Measurements from ENCODE around the gene PCDHB15.

PCDHB15 gene

DNA sequence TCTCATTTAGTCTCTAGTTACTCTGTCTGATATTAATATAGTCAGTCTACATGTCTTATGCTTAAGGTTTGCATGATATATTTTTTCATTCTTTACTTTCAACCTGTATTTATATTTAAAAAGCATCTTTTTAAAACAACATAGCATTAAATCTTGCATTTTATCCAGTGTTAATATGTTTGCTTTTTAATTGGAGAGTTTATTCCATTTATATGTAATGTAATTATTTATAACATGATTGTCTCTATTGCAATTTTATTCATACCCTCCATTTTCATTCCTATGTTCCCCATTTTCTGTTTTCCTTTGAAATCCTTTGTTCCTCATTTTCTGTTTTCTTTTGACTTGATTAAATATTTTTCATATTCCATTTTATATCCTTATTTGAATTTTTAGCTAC is 13.3 kb downstream of the PCDHB15 start:
- Histone ChIP-seq H3K4me3 (ENCODE audit: low read depth, low read length) (no peak overlapping the region), H3K9ac (ENCODE audit: low read depth, low read length) (no peak overlapping the region), H3K27ac (ENCODE audit: low read depth, low read length) (no peak overlapping the region), H3K27me3 (ENCODE audit: control insufficient read depth, insufficient read depth, low read length) (no peaks in the 10 kb centered on the region), H3K36me3 (ENCODE audit: control insufficient read depth, insufficient read depth, low read length) (no peaks in the 10 kb centered on the region), H3K9me3 (ENCODE audit: control insufficient read depth, insufficient read depth, low read length) (peaks cover 89% of the 10 kb centered on the region), H3K4me1 (ENCODE audit: control insufficient read depth, insufficient read depth, low read length) (no peaks in the 10 kb centered on the region)

DNA sequence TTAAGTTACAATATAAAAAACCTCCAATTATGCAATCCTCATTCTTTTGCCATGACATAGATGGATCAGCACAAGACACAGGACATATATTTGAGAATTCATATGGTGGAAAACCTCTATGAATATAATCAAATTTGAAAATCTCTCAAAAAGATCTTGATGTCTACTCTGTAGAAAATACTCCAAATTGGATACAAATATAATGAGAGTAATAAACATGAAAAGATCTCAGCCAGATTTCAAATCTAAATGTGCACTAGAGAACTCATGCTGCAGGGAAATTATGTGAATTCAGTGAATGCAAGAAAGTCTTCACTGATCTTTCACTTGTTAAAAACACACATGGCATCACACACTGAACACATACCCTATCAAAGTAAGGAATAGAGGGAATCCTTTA is 13.8 kb downstream of the PCDHB15 start:
- Histone ChIP-seq H3K9me3 (ENCODE audit: control insufficient read depth, insufficient read depth, low read length) (peaks cover 89% of the 10 kb centered on the region), H3K4me3 (ENCODE audit: low read depth, low read length) (no peak overlapping the region), H3K27ac (ENCODE audit: low read depth, low read length) (no peak overlapping the region), H3K9ac (ENCODE audit: low read depth, low read length) (no peak overlapping the region), H3K4me1 (ENCODE audit: control insufficient read depth, insufficient read depth, low read length) (no peaks in the 10 kb centered on the region), H3K36me3 (ENCODE audit: control insufficient read depth, insufficient read depth, low read length) (no peaks in the 10 kb centered on the region), H3K27me3 (ENCODE audit: control insufficient read depth, insufficient read depth, low read length) (no peaks in the 10 kb centered on the region)

DNA sequence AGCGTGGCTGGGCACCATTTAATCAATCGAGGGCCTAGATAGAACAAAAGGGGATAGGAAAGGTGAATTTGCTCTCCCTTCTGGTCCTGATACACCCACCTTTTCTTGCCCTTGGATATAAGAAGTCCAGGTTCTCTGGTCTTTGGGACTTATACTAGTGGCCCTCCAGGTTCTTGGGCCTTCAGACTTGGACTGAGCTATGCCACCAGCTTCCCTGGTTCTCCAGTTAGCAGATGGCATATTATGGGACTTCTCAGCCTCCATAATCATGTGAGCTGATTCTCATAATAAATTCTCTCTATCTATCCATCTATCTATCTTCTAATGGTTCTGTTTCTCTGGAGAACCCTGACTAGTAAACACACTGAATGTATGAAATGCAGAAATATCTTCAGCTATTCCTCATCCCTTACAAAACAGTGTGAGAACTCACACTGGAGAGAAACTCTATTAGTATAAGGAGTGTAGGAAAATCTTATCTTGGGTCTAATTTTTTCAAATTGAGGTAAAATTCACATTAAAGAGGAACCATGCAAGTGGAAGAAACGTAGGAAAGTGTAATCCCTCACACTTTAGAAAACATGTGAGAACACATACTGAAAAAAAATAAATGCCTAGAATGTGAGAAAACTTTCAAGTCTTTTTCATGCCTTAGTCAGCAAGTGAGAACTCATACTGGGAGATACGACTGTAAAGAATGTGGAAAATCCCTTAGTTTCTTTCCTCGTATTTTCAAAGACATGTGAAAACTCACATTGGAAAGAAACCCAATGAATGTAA is 15.5 kb downstream of the PCDHB15 start:
- H3K4me1 ChIP-seq (ENCODE audit: control insufficient read depth, insufficient read depth, low read length): no peaks in the 10 kb centered on the region
- H3K4me3 ChIP-seq (ENCODE audit: low read depth, low read length): no peak overlapping the region
- no peaks in the 10 kb centered on the region for H3K36me3 ChIP-seq (ENCODE audit: control insufficient read depth, insufficient read depth, low read length)
- H3K9me3 ChIP-seq (ENCODE audit: control insufficient read depth, insufficient read depth, low read length): peaks cover 85% of the 10 kb centered on the region
- no peak overlapping the region for H3K27ac ChIP-seq (ENCODE audit: low read depth, low read length)
- no peaks in the 10 kb centered on the region for H3K27me3 ChIP-seq (ENCODE audit: control insufficient read depth, insufficient read depth, low read length)
- no peak overlapping the region for H3K9ac ChIP-seq (ENCODE audit: low read depth, low read length)

DNA sequence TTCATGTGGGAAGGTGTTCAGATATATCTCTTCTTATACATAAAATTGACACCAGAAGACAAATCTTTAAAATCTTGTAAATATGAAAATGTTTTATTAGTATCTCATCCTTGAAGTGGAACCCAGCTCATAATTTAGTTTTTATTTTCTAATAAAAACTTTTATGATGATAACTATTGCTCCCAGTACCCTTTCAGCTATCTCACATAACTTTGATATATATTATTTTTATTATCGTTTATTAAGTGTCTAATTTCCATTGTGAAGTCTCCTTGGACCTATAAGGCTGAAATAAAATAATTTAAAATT is 16.0 kb downstream of the PCDHB15 start:
- no peak overlapping the region for H3K9ac ChIP-seq (ENCODE audit: low read depth, low read length)
- no peaks in the 10 kb centered on the region for H3K4me1 ChIP-seq (ENCODE audit: control insufficient read depth, insufficient read depth, low read length)
- H3K9me3 ChIP-seq (ENCODE audit: control insufficient read depth, insufficient read depth, low read length): peaks cover 86% of the 10 kb centered on the region
- H3K4me3 ChIP-seq (ENCODE audit: low read depth, low read length): no peak overlapping the region
- no peaks in the 10 kb centered on the region for H3K27me3 ChIP-seq (ENCODE audit: control insufficient read depth, insufficient read depth, low read length)
- no peaks in the 10 kb centered on the region for H3K36me3 ChIP-seq (ENCODE audit: control insufficient read depth, insufficient read depth, low read length)
- no peak overlapping the region for H3K27ac ChIP-seq (ENCODE audit: low read depth, low read length)

DNA sequence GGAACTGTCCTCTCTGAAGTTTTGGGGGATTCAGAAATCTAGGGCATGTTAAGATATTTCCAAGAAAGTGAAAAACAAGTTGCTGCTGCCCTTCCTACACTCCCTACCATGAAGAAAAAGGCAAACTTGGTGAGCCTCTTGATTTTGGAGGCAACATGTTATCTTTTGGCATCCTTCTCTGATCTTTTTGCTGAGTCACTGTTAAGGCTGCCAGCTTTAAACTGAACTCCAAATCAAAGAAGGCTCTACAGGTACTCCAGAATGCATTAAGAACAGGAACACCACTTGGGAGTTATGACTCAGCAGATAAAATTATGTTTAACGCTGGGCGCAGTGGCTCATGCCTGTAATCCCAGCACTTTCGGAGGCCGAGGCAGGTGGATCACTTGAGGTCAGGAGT is 24.0 kb downstream of the PCDHB15 start:
- Histone ChIP-seq H3K9me3 (ENCODE audit: control insufficient read depth, insufficient read depth, low read length) (peaks cover 80% of the 10 kb centered on the region), H3K9ac (ENCODE audit: low read depth, low read length) (no peak overlapping the region), H3K27ac (ENCODE audit: low read depth, low read length) (no peak overlapping the region), H3K4me3 (ENCODE audit: low read depth, low read length) (no peak overlapping the region), H3K36me3 (ENCODE audit: control insufficient read depth, insufficient read depth, low read length) (no peaks in the 10 kb centered on the region), H3K27me3 (ENCODE audit: control insufficient read depth, insufficient read depth, low read length) (no peaks in the 10 kb centered on the region), H3K4me1 (ENCODE audit: control insufficient read depth, insufficient read depth, low read length) (no peaks in the 10 kb centered on the region)

DNA sequence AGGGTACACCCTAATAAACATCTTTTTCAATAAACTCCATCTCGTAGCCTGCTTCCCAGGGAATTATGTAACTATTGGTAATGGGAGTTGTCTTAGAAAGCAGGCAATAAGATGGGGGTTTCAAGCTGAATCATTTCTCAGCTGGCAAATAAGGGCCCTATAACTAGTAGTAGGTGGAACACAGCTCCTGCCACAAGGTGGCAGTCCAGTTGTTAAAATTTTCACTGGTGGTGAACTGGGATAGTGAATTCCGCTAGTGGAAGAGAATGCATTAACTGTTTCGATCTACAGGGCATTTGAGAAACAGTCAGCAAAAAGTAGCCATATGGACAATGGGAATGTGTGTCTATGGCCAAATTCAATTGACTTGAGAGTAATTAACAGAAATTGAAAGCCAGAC is 27.7 kb downstream of the PCDHB15 start:
- no peaks in the 10 kb centered on the region for H3K27me3 ChIP-seq (ENCODE audit: control insufficient read depth, insufficient read depth, low read length)
- H3K4me1 ChIP-seq (ENCODE audit: control insufficient read depth, insufficient read depth, low read length): no peaks in the 10 kb centered on the region
- no peak overlapping the region for H3K9ac ChIP-seq (ENCODE audit: low read depth, low read length)
- H3K9me3 ChIP-seq (ENCODE audit: control insufficient read depth, insufficient read depth, low read length): peaks cover 61% of the 10 kb centered on the region
- H3K27ac ChIP-seq (ENCODE audit: low read depth, low read length): no peak overlapping the region
- no peak overlapping the region for H3K4me3 ChIP-seq (ENCODE audit: low read depth, low read length)
- H3K36me3 ChIP-seq (ENCODE audit: control insufficient read depth, insufficient read depth, low read length): no peaks in the 10 kb centered on the region

DNA sequence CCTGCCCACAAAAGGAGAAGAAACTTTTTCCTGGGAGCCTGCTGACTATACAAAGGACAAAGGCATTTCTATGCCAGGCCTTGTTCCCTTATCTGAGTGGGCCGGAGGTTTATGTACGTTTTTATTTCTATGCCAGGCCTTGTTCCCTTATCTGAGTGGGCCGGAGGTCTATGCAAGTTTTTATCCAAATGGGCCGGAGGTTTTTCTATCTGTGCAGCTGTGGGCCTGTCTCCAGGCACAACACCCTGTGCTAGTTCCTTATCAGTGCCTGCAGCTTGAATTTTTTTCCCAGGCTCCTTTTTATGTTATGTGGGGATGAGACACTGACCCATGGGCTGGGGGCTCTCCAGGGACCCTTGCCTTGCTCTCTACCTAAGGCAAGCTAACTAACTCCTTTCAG is 53.2 kb downstream of the PCDHB15 start:
- Histone ChIP-seq H3K9me3 (ENCODE audit: control insufficient read depth, insufficient read depth, low read length) (peaks cover 41% of the 10 kb centered on the region), H3K36me3 (ENCODE audit: control insufficient read depth, insufficient read depth, low read length) (no peaks in the 10 kb centered on the region), H3K27me3 (ENCODE audit: control insufficient read depth, insufficient read depth, low read length) (no peaks in the 10 kb centered on the region), H3K9ac (ENCODE audit: low read depth, low read length) (no peak overlapping the region), H3K4me1 (ENCODE audit: control insufficient read depth, insufficient read depth, low read length) (no peaks in the 10 kb centered on the region), H3K27ac (ENCODE audit: low read depth, low read length) (no peak overlapping the region), H3K4me3 (ENCODE audit: low read depth, low read length) (no peak overlapping the region)
